PC-3 (cell line): ENCODE measurements around the gene RAD23A. TPM values are rescaled to one million over a fixed set of nuclear protein-coding genes. Genes with fewer than 3 reads are reported as not detected.

Experiments
- ATAC-seq: fragments of 200-7000 bp; cut with Tn5 transposase; 2 replicates; pipeline ENCODE4 v1.9.1; 2020; ENCODE audit warnings: mild to moderate bottlenecking, moderate library complexity
- BruUV-seq: library from RNA; stranded (reverse); fragments of 400-500 nt; replicated peaks from 2 replicates; lab custom pipeline; 2021; lab: Mats Ljungman, UMichigan
- CTCF ChIA-PET: fragments of 300-600 bp; sonication (Branson Sonifier 250); formaldehyde crosslinking; loops from one replicate; lab custom pipeline; 2022; ENCODE audit warnings: antibody characterized with exemption; lab: Charles Lee
- POLR2A ChIA-PET: fragments of 300-600 bp; sonication (Branson Sonifier 250); formaldehyde crosslinking; loops from one replicate; lab custom pipeline; 2022; ENCODE audit warnings: antibody characterized with exemption; ENCODE audit not compliant: unreplicated experiment; lab: Charles Lee
- DNase-seq: peaks from one replicate; pipeline ENCODE4 v3.0.0-alpha.2; 2015
- H2AFZ ChIP-seq: fragments of 300-600 bp; sonication (generic); 2 replicates; pipeline ENCODE4 v1.6.0; 2016; ENCODE audit warnings: antibody characterized with exemption, low read length
- H3F3A ChIP-seq: fragments of 300-600 bp; sonication (generic); one replicate; pipeline ENCODE4 v1.6.0; 2017; ENCODE audit warnings: antibody characterized with exemption, low read length, control low read depth, mild to moderate bottlenecking; ENCODE audit not compliant: unreplicated experiment
- H3K27ac ChIP-seq: fragments of 300-600 bp; sonication (generic); 2 replicates; pipeline ENCODE4 v1.5.1; 2016; ENCODE audit warnings: mild to moderate bottlenecking, low read length
- H3K27me3 ChIP-seq: fragments of 300-600 bp; sonication (generic); 2 replicates; pipeline ENCODE4 v1.6.1; 2016; ENCODE audit warnings: low read length, mixed read lengths
- H3K36me3 ChIP-seq: fragments of 300-600 bp; sonication (generic); 2 replicates; pipeline ENCODE4 v1.6.1; 2016; ENCODE audit warnings: low read depth, mixed run types, low read length, mixed read lengths
- H3K4me1 ChIP-seq: fragments of 300-600 bp; sonication (generic); 2 replicates; pipeline ENCODE4 v1.5.1; 2016; ENCODE audit warnings: low read length; ENCODE audit not compliant: insufficient read depth
- H3K4me2 ChIP-seq: fragments of 300-600 bp; sonication (generic); 2 replicates; pipeline ENCODE4 v1.6.0; 2016; ENCODE audit warnings: low read length
- H3K4me3 ChIP-seq: fragments of 300-600 bp; sonication (generic); 2 replicates; pipeline ENCODE4 v1.5.1; 2016; ENCODE audit warnings: mild to moderate bottlenecking, low read length, mixed read lengths
- H3K79me2 ChIP-seq: fragments of 300-600 bp; sonication (generic); 2 replicates; pipeline ENCODE4 v1.6.1; 2017; ENCODE audit warnings: low read length, mixed read lengths
- H3K9ac ChIP-seq: fragments of 300-600 bp; sonication (generic); 2 replicates; pipeline ENCODE4 v1.6.0; 2016; ENCODE audit warnings: mild to moderate bottlenecking, low read length
- H3K9me2 ChIP-seq: fragments of 300-600 bp; sonication (generic); replicated peaks from 2 replicates; pipeline ENCODE4 v1.6.1; 2016; ENCODE audit warnings: mixed run types, low read length, mixed read lengths
- H3K9me3 ChIP-seq: fragments of 300-600 bp; sonication (generic); 2 replicates; pipeline ENCODE4 v1.6.1; 2016; ENCODE audit warnings: low read length, mixed read lengths
- H4K20me1 ChIP-seq: fragments of 300-600 bp; sonication (generic); 2 replicates; pipeline ENCODE4 v1.6.1; 2016; ENCODE audit warnings: low read length, mixed read lengths
- EZH2 ChIP-seq: fragments of 300-600 bp; sonication (generic); IDR thresholded peaks from one replicate; pipeline ENCODE4 v1.6.1; 2017; ENCODE audit warnings: antibody characterized with exemption, mild to moderate bottlenecking, low read length; ENCODE audit not compliant: unreplicated experiment
- EZH2phosphoT487 ChIP-seq: fragments of 300-600 bp; sonication (generic); IDR thresholded peaks from 2 replicates; pipeline ENCODE4 v1.6.1; 2018; ENCODE audit warnings: mild to moderate bottlenecking, antibody characterized with exemption, low read length, borderline replicate concordance
- intact Hi-C: fragments of 100-400 bp; cut with micrococcal nuclease; formaldehyde crosslinking; loops from 2 replicates; pipeline ENCODE4 v1.9.0; 2023
- total RNA-seq: library from RNA; depleted of rRNA; stranded (reverse); fragments of >200 nt; gene quantifications from 2 replicates; pipeline ENCODE4 v1.2.3, GENCODE V29; 2014
- TF ChIP-seq, protein P1 (sequence below): fragments of 300-600 bp; sonication (generic); conservative IDR thresholded peaks from 2 replicates; pipeline ENCODE4 v1.5.1; 2017; ENCODE audit warnings: antibody characterized with exemption, low read depth, mild to moderate bottlenecking, low read length

The RAD23A gene
- total RNA-seq, 1 experiment from 2014 or later = 418 TPM

DNA sequence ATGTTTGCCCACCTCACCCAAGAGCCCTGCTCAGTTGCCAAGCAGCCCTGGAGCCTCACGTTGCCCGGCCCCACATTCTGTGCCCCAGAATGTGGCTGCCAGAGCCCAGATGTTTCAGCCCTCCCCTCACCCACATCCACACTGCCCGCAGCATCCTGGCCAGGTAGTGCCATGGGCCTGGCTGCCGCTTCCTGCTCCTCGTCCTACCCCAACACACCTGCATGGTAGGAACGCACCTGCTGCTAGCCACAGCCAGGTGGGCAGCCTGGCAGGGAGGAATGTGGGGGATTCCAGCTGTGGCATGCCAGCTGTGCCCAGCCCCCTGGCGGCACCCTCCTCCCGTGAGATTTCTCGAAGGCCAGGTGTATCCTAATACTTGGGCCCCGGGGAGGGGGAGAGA, 42.1 kb downstream of the RAD23A start:
- no peak overlapping the region for H3K9ac ChIP-seq
- no peaks in the 10 kb centered on the region for H3K79me2 ChIP-seq
- CTCF ChIA-PET = no interaction called here
- H2AFZ ChIP-seq = no peak overlapping the region
- H3K4me2 ChIP-seq = no peak overlapping the region
- intact Hi-C loops = no loop called here
- no peak overlapping the region for H3K27ac ChIP-seq
- TF ChIP-seq EZH2phosphoT487 = no peak
- TF ChIP-seq, protein P1, sequence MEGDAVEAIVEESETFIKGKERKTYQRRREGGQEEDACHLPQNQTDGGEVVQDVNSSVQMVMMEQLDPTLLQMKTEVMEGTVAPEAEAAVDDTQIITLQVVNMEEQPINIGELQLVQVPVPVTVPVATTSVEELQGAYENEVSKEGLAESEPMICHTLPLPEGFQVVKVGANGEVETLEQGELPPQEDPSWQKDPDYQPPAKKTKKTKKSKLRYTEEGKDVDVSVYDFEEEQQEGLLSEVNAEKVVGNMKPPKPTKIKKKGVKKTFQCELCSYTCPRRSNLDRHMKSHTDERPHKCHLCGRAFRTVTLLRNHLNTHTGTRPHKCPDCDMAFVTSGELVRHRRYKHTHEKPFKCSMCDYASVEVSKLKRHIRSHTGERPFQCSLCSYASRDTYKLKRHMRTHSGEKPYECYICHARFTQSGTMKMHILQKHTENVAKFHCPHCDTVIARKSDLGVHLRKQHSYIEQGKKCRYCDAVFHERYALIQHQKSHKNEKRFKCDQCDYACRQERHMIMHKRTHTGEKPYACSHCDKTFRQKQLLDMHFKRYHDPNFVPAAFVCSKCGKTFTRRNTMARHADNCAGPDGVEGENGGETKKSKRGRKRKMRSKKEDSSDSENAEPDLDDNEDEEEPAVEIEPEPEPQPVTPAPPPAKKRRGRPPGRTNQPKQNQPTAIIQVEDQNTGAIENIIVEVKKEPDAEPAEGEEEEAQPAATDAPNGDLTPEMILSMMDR = no peak
- TF ChIP-seq EZH2 = no peak
- no peaks in the 10 kb centered on the region for H3K36me3 ChIP-seq
- H3F3A ChIP-seq = no peaks in the 10 kb centered on the region
- H3K4me1 ChIP-seq = no peaks in the 10 kb centered on the region
- no TSS peak for BruUV-seq
- DNase-seq = no peak
- no peaks in the 10 kb centered on the region for H3K9me2 ChIP-seq
- H3K9me3 ChIP-seq = no peaks in the 10 kb centered on the region
- H4K20me1 ChIP-seq = no peaks in the 10 kb centered on the region
- ATAC-seq = no peak
- H3K4me3 ChIP-seq = no peak overlapping the region
- H3K27me3 ChIP-seq = no peaks in the 10 kb centered on the region
- POLR2A ChIA-PET = no interaction called here

DNA sequence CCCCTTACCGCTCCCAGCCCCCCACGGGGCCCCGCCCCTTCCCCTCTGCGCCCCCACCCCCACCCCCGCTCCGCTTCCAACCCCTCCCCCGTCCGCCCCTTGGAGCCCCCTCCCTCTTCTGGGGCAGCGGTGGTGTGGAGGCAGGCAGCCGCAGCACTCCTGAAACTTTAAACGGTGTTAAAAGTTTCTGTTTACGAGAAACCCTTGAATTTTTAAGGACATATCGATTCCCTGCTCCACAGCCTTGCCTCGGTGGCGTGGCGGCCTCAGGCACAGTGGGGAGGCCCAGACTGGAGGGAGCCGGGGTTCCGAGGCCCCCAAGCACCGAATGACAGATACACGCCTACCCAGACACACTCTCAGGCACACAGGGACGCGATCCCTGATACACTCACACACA, 44.8 kb downstream of the RAD23A start:
- H3K9me2 ChIP-seq = no peaks in the 10 kb centered on the region
- no TSS peak for BruUV-seq
- CTCF ChIA-PET = no interaction called here

DNA sequence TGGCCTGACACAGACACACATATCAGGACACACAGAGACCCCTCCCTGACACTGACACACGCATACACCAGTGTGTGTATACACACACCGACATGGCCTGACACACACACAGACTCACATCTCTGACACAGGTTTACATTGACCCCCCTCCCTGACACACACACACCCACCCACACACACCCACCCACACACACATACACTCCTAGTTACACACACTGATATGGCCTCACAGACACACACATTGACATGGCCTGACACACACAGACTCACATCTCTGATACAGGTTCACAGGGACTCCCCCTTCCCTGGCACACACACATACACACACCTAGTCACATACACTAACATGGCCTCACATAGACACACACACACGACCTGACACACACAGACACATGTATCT, 45.2 kb downstream of the RAD23A start:
- no peak for ATAC-seq
- Histone ChIP-seq H3K4me1 (peaks cover 4% of the 10 kb centered on the region; the same call in 1 of the 2 replicates), H4K20me1 (no peaks in the 10 kb centered on the region), H3K79me2 (peaks cover 3% of the 10 kb centered on the region), H3K9me2 (no peaks in the 10 kb centered on the region), H3K9ac (no peak overlapping the region), H3K27me3 (no peaks in the 10 kb centered on the region), H3K4me2 (no peak overlapping the region), H3K36me3 (no peaks in the 10 kb centered on the region), H3K27ac (no peak overlapping the region), H2AFZ (no peak overlapping the region), H3F3A (no peaks in the 10 kb centered on the region), H3K9me3 (no peaks in the 10 kb centered on the region), H3K4me3 (no peak overlapping the region)
- no peak for DNase-seq
- ChIA-PET POLR2A (no interaction called here), CTCF (no interaction called here)
- intact Hi-C loops = no loop called here
- TF ChIP-seq EZH2phosphoT487 = no peak
- no peak for TF ChIP-seq EZH2
- TF ChIP-seq, protein P1 = no peak
- BruUV-seq = no TSS peak

More for the DNA sequence above, 44.8 kb downstream of the RAD23A start:
- intact Hi-C loops = no loop called here
- ATAC-seq (no peak), DNase-seq (no peak)
- no peak overlapping the region for H3K27ac ChIP-seq
- peaks cover 3% of the 10 kb centered on the region; the same call in 1 of the 2 replicates for H3K79me2 ChIP-seq
- H3K4me2 ChIP-seq = no peak overlapping the region
- H3K9ac ChIP-seq = no peak overlapping the region
- POLR2A ChIA-PET = no interaction called here
- no peaks in the 10 kb centered on the region for H3F3A ChIP-seq
- H3K36me3 ChIP-seq = no peaks in the 10 kb centered on the region
- H3K9me3 ChIP-seq = no peaks in the 10 kb centered on the region
- TF ChIP-seq, protein P1 = no peak
- TF ChIP-seq EZH2 = no peak
- H2AFZ ChIP-seq = no peak overlapping the region
- H4K20me1 ChIP-seq = no peaks in the 10 kb centered on the region
- no peaks in the 10 kb centered on the region for H3K27me3 ChIP-seq
- no peak overlapping the region for H3K4me3 ChIP-seq
- H3K4me1 ChIP-seq = peaks cover 4% of the 10 kb centered on the region; the same call in 1 of the 2 replicates
